ENCODE data around the gene CELF2. TPM values are rescaled to one million over a fixed set of nuclear protein-coding genes. Genes with fewer than 3 reads are reported as not detected.

Gene CELF2
- total RNA-seq, 4 donors from 2014 or later, result 27.0 to 44.1 (median 31.3) TPM

- Histone ChIP-seq H3K9me3 (no peaks in the 10 kb centered on the region), H3K4me3 (no peak overlapping the region), H3K4me1 (peaks cover 0 to 21% (median 7%) of the 10 kb centered on the region in 4 donors), H3K27ac (no peak overlapping the region), H3K36me3 (no peaks in the 10 kb centered on the region), H3K27me3 (no peaks in the 10 kb centered on the region)
- in situ Hi-C loops (cut with MboI; ENCODE audit: low pct_ligation_motif_present in 1 of 4, low pct_unique_long_range_greater_than_20kb in 1 of 4, low sequenced_read_pairs in 3 of 4), result no loop called here
- 81 to 96% methylated on average over 3 to 8 of the region's 8 CpGs for WGBS, 2 donors (ENCODE audit: low coverage in 1 of 2)
- TF ChIP-seq EP300 (IDR thresholded peaks at IDR 0.05; ENCODE audit: low read depth), result no peak
- intact Hi-C loops (cut with DNase I; ENCODE audit: low total_unique reads), result no loop called here
- DNase-seq, result no peak
These were observed 214.7 kb downstream of the CELF2 start for GRCh38 chr10:11232222-11232961.

DNA sequence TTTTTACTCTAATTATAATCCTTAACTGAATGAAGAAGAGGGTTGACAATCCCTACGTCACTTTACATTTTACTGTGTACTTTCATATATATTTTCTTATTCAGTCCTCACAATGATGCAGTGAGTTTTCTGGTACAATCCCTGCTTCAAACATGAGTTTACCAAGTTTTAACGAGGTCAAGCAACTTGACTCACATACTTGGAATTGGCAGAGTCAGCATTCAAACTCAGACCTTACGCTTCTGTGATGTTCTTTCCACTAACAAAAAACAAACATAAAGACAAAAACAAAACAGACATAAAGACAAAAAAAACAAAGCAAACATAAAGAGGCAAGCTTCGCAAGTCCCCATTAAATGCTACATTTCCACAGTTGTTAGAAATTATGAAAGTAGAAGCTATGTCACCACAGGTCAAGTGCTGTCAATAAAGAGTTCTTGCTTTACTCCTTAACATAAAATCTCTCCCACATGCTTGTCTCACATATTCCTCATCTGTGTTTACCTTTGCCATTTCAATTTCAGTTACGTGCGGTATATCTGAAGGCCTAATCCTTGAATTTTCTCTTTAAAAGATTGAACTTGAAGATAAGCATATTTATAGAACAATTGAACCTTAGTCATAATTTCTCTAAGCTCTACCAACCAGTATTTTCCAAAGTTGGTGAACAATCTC is 217.3 kb downstream of the CELF2 start:
- TF ChIP-seq POLR2AphosphoS5 (IDR thresholded peaks at IDR 0.05), result no peak
- TF ChIP-seq, protein P1, sequence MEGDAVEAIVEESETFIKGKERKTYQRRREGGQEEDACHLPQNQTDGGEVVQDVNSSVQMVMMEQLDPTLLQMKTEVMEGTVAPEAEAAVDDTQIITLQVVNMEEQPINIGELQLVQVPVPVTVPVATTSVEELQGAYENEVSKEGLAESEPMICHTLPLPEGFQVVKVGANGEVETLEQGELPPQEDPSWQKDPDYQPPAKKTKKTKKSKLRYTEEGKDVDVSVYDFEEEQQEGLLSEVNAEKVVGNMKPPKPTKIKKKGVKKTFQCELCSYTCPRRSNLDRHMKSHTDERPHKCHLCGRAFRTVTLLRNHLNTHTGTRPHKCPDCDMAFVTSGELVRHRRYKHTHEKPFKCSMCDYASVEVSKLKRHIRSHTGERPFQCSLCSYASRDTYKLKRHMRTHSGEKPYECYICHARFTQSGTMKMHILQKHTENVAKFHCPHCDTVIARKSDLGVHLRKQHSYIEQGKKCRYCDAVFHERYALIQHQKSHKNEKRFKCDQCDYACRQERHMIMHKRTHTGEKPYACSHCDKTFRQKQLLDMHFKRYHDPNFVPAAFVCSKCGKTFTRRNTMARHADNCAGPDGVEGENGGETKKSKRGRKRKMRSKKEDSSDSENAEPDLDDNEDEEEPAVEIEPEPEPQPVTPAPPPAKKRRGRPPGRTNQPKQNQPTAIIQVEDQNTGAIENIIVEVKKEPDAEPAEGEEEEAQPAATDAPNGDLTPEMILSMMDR (IDR thresholded peaks at IDR 0.05), result no peak
- TF ChIP-seq EP300 (IDR thresholded peaks at IDR 0.05; ENCODE audit: low read depth), result no peak
- peaks cover 0 to 15% (median 7%) of the 10 kb centered on the region in 4 donors for H3K4me1 ChIP-seq
- in situ Hi-C loops (cut with MboI; ENCODE audit: low pct_ligation_motif_present in 1 of 4, low pct_unique_long_range_greater_than_20kb in 1 of 4, low sequenced_read_pairs in 3 of 4) (no loop called here), intact Hi-C loops (cut with DNase I; ENCODE audit: low total_unique reads) (no loop called here)
- no peak for DNase-seq
- H3K27ac ChIP-seq, result no peak overlapping the region
- 73 to 78% methylated on average over 6 of the region's 6 CpGs for WGBS, 2 donors (ENCODE audit: low coverage in 1 of 2)
- H3K4me3 ChIP-seq, result no peak overlapping the region
- no peaks in the 10 kb centered on the region for H3K9me3 ChIP-seq
- no peaks in the 10 kb centered on the region for H3K27me3 ChIP-seq
- no peaks in the 10 kb centered on the region for H3K36me3 ChIP-seq

- H3K27ac ChIP-seq, result no peak overlapping the region
- no peaks in the 10 kb centered on the region for H3K9me3 ChIP-seq
- H3K4me3 ChIP-seq, result no peak overlapping the region
- WGBS, 2 donors (ENCODE audit: low coverage in 1 of 2), result 64 to 81% methylated on average over 4 of the region's 4 CpGs
- H3K27me3 ChIP-seq, result no peaks in the 10 kb centered on the region
- in situ Hi-C loops (cut with MboI; ENCODE audit: low pct_ligation_motif_present in 1 of 4, low pct_unique_long_range_greater_than_20kb in 1 of 4, low sequenced_read_pairs in 3 of 4), result no loop called here
- peaks cover 0 to 16% (median 7%) of the 10 kb centered on the region in 4 donors for H3K4me1 ChIP-seq
- no peaks in the 10 kb centered on the region for H3K36me3 ChIP-seq
- DNase-seq, result no peak
- intact Hi-C loops (cut with DNase I; ENCODE audit: low total_unique reads), result no loop called here
- TF ChIP-seq, protein P1 (IDR thresholded peaks at IDR 0.05), result no peak
- no peak for TF ChIP-seq EP300 (IDR thresholded peaks at IDR 0.05; ENCODE audit: low read depth)
- TF ChIP-seq POLR2AphosphoS5 (IDR thresholded peaks at IDR 0.05), result no peak
- TF ChIP-seq POLR2A (IDR thresholded peaks at IDR 0.05), result no peak
These were observed 218.1 kb downstream of the CELF2 start for GRCh38 chr10:11235771-11236170.

GRCh38 chr10:11236234-11236633 is 218.6 kb downstream of the CELF2 start:
- H3K9me3 ChIP-seq, result no peaks in the 10 kb centered on the region
- TF ChIP-seq, protein P1 (IDR thresholded peaks at IDR 0.05), result no peak
- no peak for TF ChIP-seq EP300 (IDR thresholded peaks at IDR 0.05; ENCODE audit: low read depth)
- 14 to 46% methylated on average over 2 of the region's 2 CpGs for WGBS, 2 donors (ENCODE audit: low coverage in 1 of 2)
- H3K27me3 ChIP-seq, result no peaks in the 10 kb centered on the region
- intact Hi-C loops (cut with DNase I; ENCODE audit: low total_unique reads) (no loop called here), in situ Hi-C loops (cut with MboI; ENCODE audit: low pct_ligation_motif_present in 1 of 4, low pct_unique_long_range_greater_than_20kb in 1 of 4, low sequenced_read_pairs in 3 of 4) (no loop called here)
- H3K4me3 ChIP-seq, result no peak overlapping the region
- no peak overlapping the region for H3K27ac ChIP-seq
- no peaks in the 10 kb centered on the region for H3K36me3 ChIP-seq
- H3K4me1 ChIP-seq, result peaks cover 0 to 20% (median 7%) of the 10 kb centered on the region in 4 donors
- no peak for DNase-seq
